ENCODE measurements around the gene SMG6. TPM values are rescaled to one million over a fixed set of nuclear protein-coding genes. Genes with fewer than 3 reads are reported as not detected.

Gene SMG6
- total and polyA plus RNA-seq, 2 experiments from 2014 or later: 23.0 to 50.8 TPM

- TF ChIP-seq, protein P1, sequence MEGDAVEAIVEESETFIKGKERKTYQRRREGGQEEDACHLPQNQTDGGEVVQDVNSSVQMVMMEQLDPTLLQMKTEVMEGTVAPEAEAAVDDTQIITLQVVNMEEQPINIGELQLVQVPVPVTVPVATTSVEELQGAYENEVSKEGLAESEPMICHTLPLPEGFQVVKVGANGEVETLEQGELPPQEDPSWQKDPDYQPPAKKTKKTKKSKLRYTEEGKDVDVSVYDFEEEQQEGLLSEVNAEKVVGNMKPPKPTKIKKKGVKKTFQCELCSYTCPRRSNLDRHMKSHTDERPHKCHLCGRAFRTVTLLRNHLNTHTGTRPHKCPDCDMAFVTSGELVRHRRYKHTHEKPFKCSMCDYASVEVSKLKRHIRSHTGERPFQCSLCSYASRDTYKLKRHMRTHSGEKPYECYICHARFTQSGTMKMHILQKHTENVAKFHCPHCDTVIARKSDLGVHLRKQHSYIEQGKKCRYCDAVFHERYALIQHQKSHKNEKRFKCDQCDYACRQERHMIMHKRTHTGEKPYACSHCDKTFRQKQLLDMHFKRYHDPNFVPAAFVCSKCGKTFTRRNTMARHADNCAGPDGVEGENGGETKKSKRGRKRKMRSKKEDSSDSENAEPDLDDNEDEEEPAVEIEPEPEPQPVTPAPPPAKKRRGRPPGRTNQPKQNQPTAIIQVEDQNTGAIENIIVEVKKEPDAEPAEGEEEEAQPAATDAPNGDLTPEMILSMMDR (IDR thresholded peaks at IDR 0.05; ENCODE audit: low read depth, low read length): peak; percentile 77
- Histone ChIP-seq H3K36me3 (no peaks in the 10 kb centered on the region), H3K9me3 (ENCODE audit: low read depth) (no peaks in the 10 kb centered on the region), H3K4me3 (peak within 1 kb of the TSS; percentile 60), H3K4me1 (ENCODE audit: low read depth) (peaks cover 11% of the 10 kb centered on the region), H3K27me3 (peaks cover 91% of the 10 kb centered on the region), H3K27ac (no peak within 1 kb of the TSS)
- DNase-seq (ENCODE audit: low read depth in 1 of 2, low spot score in 1 of 2): peak; percentile 84 to 86
Observed at GRCh38 chr17:2054512-2055291, 248.9 kb downstream of the SMG6 start, which contains the start of gene HIC1. TSS of gene HIC1 (plus strand) at chr17:2055103. CDS start at chr17:2056691, 1,588 bp downstream.

- TF ChIP-seq, protein P1 (IDR thresholded peaks at IDR 0.05; ENCODE audit: low read depth, low read length): no peak
- H3K9me3 ChIP-seq (ENCODE audit: low read depth): no peaks in the 10 kb centered on the region
- peaks cover 11% of the 10 kb centered on the region for H3K4me1 ChIP-seq (ENCODE audit: low read depth)
- no peak for DNase-seq (ENCODE audit: low read depth in 1 of 2, low spot score in 1 of 2)
- H3K36me3 ChIP-seq: no peaks in the 10 kb centered on the region
- peak overlapping the region; percentile 60 for H3K4me3 ChIP-seq
- peaks cover 91% of the 10 kb centered on the region for H3K27me3 ChIP-seq
- no peak overlapping the region for H3K27ac ChIP-seq
Observed at GRCh38 chr17:2054262-2054511, 249.4 kb downstream of the SMG6 start.

DNA sequence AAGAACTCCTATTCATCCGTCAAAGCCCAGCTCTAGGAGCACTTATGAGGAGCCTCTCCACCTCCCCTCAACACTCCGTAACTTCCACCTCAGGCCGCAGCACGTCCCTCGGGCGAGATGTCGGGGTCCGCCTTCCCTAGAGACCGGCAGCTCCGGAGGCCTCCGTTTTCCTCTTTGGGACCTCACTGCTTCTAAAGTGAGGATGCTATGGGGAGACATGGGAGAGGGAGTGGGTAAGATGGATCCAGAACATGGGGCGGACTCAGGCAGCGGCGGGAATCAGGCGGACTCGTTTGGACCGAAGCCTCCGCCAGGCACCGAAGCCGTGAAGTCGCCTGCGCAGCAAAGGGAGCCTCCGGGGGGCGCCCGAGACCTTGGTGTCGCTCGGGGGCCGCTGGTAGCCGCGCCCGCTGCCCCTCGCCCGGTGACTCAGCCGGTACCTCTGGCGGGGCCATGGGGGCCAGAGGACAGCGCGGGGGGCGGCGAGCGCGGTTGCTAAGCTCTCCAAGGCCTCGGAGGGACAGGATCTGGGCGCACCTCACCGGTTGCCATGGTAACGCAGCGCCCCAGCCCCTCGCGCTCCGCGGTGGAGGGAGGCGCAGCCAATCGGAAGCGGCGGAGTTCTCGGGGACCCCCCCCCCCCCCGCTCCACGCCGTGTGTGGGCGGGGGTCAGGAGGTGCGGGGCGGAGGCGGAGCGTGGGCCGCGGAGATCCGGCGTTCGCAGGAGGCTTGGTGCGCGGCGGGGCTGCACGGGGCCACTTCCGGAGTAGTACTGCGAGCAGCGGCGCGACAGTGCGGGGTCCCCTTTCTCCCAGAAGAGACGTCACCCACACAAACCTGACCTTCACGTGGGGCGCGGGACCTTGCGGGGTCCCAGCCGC lies 250.0 kb downstream of the SMG6 start:
- Histone ChIP-seq H3K27ac (no peak overlapping the region), H3K36me3 (no peaks in the 10 kb centered on the region), H3K4me1 (ENCODE audit: low read depth) (peaks cover 11% of the 10 kb centered on the region), H3K27me3 (peaks cover 91% of the 10 kb centered on the region), H3K9me3 (ENCODE audit: low read depth) (no peaks in the 10 kb centered on the region), H3K4me3 (peak overlapping the region; percentile 60)
- peak; percentile 78 for DNase-seq (ENCODE audit: low read depth in 1 of 2, low spot score in 1 of 2)
- TF ChIP-seq, protein P1 (IDR thresholded peaks at IDR 0.05; ENCODE audit: low read depth, low read length): peak; percentile 60

DNA sequence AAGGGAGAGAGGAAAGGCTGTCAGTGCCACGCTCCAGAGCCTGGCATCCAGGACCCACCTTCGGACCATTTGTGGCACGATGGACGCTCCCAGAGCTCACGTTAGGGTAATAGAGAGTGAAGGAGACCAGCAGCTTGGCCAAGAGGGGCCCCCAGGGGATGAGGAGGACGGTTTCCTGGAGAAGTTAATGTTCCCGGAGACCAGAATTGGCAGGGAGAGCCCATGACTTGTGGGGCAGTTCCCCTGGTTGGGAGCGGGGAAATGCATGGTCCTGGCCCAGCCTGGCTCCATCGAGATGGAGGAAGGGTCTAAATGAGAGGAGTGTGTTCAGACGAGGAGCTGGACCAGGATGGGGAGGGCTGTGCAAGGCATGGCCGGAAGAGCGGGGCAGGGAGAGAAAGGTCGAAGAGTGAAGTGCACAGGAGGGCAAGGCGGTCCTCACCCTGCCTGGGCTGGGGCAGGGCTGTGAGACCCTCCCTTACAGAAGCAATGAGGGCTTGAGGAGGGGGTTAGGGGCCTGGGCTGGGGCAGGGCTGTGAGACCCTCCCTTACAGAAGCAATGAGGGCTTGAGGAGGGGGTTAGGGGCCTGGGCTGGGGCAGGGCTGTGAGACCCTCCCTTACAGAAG lies 251.5 kb downstream of the SMG6 start:
- Histone ChIP-seq H3K27ac (no peak overlapping the region), H3K9me3 (ENCODE audit: low read depth) (no peaks in the 10 kb centered on the region), H3K27me3 (peaks cover 81% of the 10 kb centered on the region), H3K4me3 (no peak overlapping the region), H3K4me1 (ENCODE audit: low read depth) (peaks cover 11% of the 10 kb centered on the region), H3K36me3 (no peaks in the 10 kb centered on the region)
- TF ChIP-seq, protein P1 (IDR thresholded peaks at IDR 0.05; ENCODE audit: low read depth, low read length): no peak
- DNase-seq (ENCODE audit: low read depth in 1 of 2, low spot score in 1 of 2): no peak

GRCh38 chr17:2051061-2051932 lies 252.3 kb downstream of the SMG6 start:
- TF ChIP-seq, protein P1 (IDR thresholded peaks at IDR 0.05; ENCODE audit: low read depth, low read length): no peak
- Histone ChIP-seq H3K9me3 (ENCODE audit: low read depth) (no peaks in the 10 kb centered on the region), H3K4me3 (peak overlapping the region; percentile 75), H3K27me3 (peaks cover 74% of the 10 kb centered on the region), H3K36me3 (no peaks in the 10 kb centered on the region), H3K4me1 (ENCODE audit: low read depth) (peaks cover 10% of the 10 kb centered on the region), H3K27ac (no peak overlapping the region)
- peak; percentile 57 to 75 for DNase-seq (ENCODE audit: low read depth in 1 of 2, low spot score in 1 of 2)

Measured in cardiac muscle cell (in vitro differentiated cells and primary cell).